ENCODE data around the gene PLEKHA6.

PLEKHA6 gene

DNA sequence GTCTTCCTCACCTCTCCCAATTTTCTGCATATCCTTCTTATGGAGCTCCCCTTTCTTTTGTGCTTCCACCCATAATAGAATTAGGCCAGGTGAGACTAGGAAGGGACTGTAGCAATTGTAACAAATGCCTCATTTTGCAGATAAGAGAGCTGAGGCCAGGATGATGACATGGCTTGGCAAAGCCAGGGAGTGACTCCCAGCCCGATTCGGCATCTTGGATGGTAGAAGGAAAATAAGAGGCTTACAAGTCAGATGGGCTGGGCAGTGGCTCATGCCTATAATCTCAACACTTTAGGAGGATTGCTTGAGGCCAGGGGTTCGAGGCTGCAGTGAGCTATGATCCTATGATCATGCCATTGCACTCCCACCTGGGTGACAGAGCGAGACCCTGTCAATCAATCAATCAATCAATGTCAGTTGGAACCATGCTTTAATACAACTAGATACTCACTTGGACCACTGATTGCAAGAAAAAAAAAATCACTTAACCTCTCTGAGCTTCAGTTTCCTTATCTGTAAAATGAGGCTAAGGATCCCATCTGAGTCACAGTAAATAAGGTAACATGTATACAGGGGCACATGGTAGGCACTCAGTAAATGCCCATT, 51.6 kb downstream of the PLEKHA6 start:
- H3K4me3 ChIP-seq (ENCODE audit: low read length), result no peak overlapping the region
- DNase-seq (ENCODE audit: low read depth), result no peak
- TF ChIP-seq CTCF (conservative IDR thresholded peaks at IDR 0.05; ENCODE audit: low read length), result no peak

DNA sequence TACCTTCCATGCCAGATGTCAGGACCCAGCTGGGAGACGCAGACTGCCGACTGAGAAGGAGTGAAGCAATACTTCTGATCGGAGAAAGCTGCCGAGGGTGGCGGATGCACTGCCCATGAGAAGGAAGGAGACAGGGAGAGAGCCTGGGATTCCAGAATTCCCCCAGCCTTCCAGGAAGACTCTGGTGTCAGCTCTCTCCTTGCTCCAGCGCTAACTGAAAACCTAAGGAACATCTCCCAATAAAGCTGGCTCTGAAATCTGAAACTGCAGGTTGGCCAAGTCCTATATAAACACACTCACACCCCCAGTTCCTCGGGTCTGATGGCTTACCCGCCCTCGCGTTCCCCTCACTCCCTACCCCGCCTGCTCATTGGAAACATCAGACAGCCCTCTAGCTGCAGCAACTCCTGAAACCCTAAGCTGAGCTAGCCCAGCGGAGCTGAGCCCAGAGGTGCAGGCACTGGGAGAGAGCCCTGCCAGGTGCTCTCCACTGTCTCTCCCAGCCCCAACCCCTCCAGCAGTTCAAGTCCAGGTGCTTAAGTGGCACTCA, 52.3 kb downstream of the PLEKHA6 start:
- peak overlapping the region; percentile 47 for H3K4me3 ChIP-seq (ENCODE audit: low read length)
- TF ChIP-seq CTCF (conservative IDR thresholded peaks at IDR 0.05; ENCODE audit: low read length), result peak; percentile 31
- peak; percentile 43 for DNase-seq (ENCODE audit: low read depth)

GRCh38 chr1:204306076-204306475, 53.7 kb downstream of the PLEKHA6 start:
- DNase-seq (ENCODE audit: low read depth), result no peak
- TF ChIP-seq CTCF (conservative IDR thresholded peaks at IDR 0.05; ENCODE audit: low read length), result no peak
- no peak overlapping the region for H3K4me3 ChIP-seq (ENCODE audit: low read length)

- no peak for DNase-seq (ENCODE audit: low read depth)
- no peak for TF ChIP-seq CTCF (conservative IDR thresholded peaks at IDR 0.05; ENCODE audit: low read length)
- H3K4me3 ChIP-seq (ENCODE audit: low read length), result no peak overlapping the region
These were observed 55.7 kb downstream of the PLEKHA6 start for GRCh38 chr1:204304067-204304466.

- no peak for TF ChIP-seq CTCF (conservative IDR thresholded peaks at IDR 0.05; ENCODE audit: low read length)
- H3K4me3 ChIP-seq (ENCODE audit: low read length), result no peak overlapping the region
- DNase-seq (ENCODE audit: low read depth), result no peak
These were observed 57.0 kb downstream of the PLEKHA6 start for GRCh38 chr1:204302769-204303168.

DNA sequence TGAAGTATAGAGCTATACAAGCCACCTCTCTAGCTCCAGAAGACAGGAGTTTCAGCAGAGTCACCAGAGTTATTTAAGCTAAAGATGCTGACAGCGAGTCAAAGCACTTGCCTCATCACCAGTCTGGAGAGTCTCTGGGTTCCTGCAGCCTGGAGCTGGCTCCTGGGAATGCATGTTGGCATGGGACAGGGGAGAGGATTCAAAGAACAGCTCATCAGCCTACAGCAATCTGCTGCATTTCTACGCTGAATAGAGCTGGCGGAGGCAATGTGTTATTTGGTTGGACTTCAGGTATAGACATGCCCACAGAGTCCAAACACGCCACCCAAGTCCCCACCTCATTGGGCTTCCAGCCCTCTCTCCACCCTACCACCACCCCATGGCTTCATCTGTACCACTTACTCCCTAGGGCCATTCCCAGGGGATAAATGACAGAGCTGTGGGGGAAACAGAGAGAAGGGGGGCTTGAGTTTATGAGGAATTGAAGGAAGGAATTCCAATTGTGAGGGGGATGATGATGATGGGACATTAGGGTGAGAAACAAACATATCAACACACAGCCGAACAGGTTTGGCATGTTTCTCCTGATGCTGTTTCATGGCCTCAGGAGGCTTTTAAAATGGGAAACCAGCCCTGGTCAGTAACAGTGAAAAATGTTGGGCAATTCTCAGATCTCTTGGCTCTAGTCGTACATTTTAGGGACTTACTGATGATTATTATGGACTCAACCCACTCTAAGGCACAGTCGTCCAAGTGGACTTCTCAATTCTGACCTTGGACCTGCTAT, 58.4 kb downstream of the PLEKHA6 start:
- no peak overlapping the region for H3K4me3 ChIP-seq (ENCODE audit: low read length)
- no peak for TF ChIP-seq CTCF (conservative IDR thresholded peaks at IDR 0.05; ENCODE audit: low read length)
- no peak for DNase-seq (ENCODE audit: low read depth)

All from AG10803 (cell line).